ENCODE measurements around the gene PLCB4. TPM values are rescaled to one million over a fixed set of nuclear protein-coding genes. Genes with fewer than 3 reads are reported as not detected.

The PLCB4 gene
- total RNA-seq, 1 donor from 2014 or later = 20.6 TPM

- Mint-ChIP-seq H3K4me1 (peaks cover 55% of the 10 kb centered on the region), H3K36me3 (peaks cover 3% of the 10 kb centered on the region), H3K4me3 (no peak overlapping the region), H3K27ac (no peak overlapping the region), H3K9me3 (peaks cover 10% of the 10 kb centered on the region), H3K27me3 (ENCODE audit: insufficient read depth, low read depth) (peaks cover 39% of the 10 kb centered on the region)
- Histone ChIP-seq H3K9ac (no peak overlapping the region), H3K36me3 (no peaks in the 10 kb centered on the region), H3K4me2 (peak overlapping the region; percentile 68), H3K79me2 (ENCODE audit: low read depth) (no peaks in the 10 kb centered on the region), H3K4me1 (peaks cover 59% of the 10 kb centered on the region), H3K27me3 (peaks cover 47% of the 10 kb centered on the region), H3K27ac (no peak overlapping the region), H2AFZ (replicated peaks) (no peak overlapping the region), H4K20me1 (ENCODE audit: low read depth) (peaks cover 27% of the 10 kb centered on the region), H3K9me3 (ENCODE audit: low read depth) (no peaks in the 10 kb centered on the region), H3F3A (ENCODE audit: low read depth) (peaks cover 40% of the 10 kb centered on the region), H3K4me3 (peak overlapping the region; percentile 24)
- TF ChIP-seq, protein P1, sequence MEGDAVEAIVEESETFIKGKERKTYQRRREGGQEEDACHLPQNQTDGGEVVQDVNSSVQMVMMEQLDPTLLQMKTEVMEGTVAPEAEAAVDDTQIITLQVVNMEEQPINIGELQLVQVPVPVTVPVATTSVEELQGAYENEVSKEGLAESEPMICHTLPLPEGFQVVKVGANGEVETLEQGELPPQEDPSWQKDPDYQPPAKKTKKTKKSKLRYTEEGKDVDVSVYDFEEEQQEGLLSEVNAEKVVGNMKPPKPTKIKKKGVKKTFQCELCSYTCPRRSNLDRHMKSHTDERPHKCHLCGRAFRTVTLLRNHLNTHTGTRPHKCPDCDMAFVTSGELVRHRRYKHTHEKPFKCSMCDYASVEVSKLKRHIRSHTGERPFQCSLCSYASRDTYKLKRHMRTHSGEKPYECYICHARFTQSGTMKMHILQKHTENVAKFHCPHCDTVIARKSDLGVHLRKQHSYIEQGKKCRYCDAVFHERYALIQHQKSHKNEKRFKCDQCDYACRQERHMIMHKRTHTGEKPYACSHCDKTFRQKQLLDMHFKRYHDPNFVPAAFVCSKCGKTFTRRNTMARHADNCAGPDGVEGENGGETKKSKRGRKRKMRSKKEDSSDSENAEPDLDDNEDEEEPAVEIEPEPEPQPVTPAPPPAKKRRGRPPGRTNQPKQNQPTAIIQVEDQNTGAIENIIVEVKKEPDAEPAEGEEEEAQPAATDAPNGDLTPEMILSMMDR (IDR thresholded peaks at IDR 0.05) = no peak
- TF ChIP-seq EZH2 (IDR thresholded peaks at IDR 0.05) (no peak), EZH2phosphoT487 (IDR thresholded peaks at IDR 0.05) (no peak)
- peak; percentile 84 for DNase-seq (ENCODE audit: low spot score)
Measured at GRCh38 chr20:9520086-9520485, 451.2 kb downstream of the PLCB4 start.

DNA sequence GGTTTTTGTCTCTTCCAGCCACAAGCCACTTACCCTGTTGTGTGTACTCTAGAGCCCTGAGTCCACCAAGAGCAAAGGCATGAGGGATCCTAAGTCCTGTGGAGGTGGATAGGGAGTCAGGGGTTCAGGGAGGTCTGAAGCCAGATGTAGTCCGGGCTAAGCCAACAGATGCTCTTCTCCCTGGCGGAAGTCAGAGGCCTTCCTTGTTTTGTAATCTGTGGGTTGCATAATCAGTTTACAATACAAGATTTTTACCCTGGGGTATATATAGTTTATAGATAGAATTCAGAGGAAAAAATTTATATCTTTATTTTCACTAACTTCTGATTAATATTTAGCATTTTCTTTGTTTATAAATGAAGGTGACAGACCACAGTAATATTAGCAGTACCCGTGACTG, 454.7 kb downstream of the PLCB4 start:
- DNase-seq (ENCODE audit: low spot score) = no peak
- Histone ChIP-seq H3K4me3 (no peak overlapping the region), H3K9me3 (ENCODE audit: low read depth) (no peaks in the 10 kb centered on the region), H3K9ac (no peak overlapping the region), H3K27me3 (peaks cover 11% of the 10 kb centered on the region), H3K4me2 (no peak overlapping the region), H3K27ac (no peak overlapping the region), H3K4me1 (peaks cover 35% of the 10 kb centered on the region), H4K20me1 (ENCODE audit: low read depth) (peaks cover 22% of the 10 kb centered on the region), H2AFZ (replicated peaks) (no peak overlapping the region), H3F3A (ENCODE audit: low read depth) (peaks cover 31% of the 10 kb centered on the region), H3K79me2 (ENCODE audit: low read depth) (no peaks in the 10 kb centered on the region), H3K36me3 (no peaks in the 10 kb centered on the region)
- peaks cover 27% of the 10 kb centered on the region for H3K4me1 Mint-ChIP-seq
- no peak for TF ChIP-seq EZH2phosphoT487 (IDR thresholded peaks at IDR 0.05)
- no peak for TF ChIP-seq EZH2 (IDR thresholded peaks at IDR 0.05)
- TF ChIP-seq, protein P1 (IDR thresholded peaks at IDR 0.05) = no peak
- peaks cover 12% of the 10 kb centered on the region for H3K27me3 Mint-ChIP-seq (ENCODE audit: insufficient read depth, low read depth)
- H3K9me3 Mint-ChIP-seq = no peaks in the 10 kb centered on the region
- H3K27ac Mint-ChIP-seq = no peak overlapping the region
- H3K36me3 Mint-ChIP-seq = no peaks in the 10 kb centered on the region
- no peak overlapping the region for H3K4me3 Mint-ChIP-seq
